ENCODE data around the gene LRRC27.

Gene LRRC27

DNA sequence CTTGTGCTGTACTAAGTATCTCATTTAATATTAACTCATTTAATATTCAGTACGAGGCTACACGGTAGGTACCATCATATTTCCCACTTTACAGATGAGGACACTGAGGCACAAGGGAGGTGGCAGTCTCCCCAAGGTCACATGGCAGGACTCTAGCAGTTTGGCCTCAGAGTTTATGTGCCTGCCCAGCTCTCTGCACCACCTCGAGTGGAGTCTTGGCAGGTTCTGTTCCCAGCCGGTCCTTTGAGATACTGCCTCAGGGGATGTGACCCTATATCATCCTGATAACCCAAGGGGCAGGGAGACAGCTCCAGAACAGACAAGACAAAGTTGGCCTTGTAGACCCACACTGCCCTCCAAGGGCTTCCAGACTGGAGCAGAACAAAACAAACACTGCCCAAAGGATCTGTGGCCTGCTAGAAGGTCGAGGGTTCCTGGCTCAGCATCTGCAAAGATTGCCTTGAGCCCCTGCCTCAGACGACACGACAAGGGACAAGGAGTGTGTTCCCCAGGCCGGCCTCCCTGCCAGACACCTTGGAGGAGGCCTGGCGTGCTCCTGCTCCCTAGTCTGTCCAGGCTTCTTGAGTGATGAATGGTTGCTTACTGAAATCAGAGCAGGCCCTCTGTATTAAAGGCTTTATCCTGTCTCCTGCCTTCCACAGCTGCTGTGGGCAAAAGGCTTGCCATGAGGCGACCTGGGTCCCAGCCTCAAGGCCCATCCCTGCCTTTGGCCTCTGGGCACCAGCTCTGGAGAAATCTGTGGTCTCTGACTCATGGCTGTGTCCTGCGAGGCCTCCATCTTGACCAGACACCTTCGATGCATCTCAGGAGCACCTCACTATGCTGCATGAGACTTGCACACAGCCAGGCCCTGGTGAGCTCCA, 61.1 kb downstream of the LRRC27 start:
- no peak for DNase-seq

DNA sequence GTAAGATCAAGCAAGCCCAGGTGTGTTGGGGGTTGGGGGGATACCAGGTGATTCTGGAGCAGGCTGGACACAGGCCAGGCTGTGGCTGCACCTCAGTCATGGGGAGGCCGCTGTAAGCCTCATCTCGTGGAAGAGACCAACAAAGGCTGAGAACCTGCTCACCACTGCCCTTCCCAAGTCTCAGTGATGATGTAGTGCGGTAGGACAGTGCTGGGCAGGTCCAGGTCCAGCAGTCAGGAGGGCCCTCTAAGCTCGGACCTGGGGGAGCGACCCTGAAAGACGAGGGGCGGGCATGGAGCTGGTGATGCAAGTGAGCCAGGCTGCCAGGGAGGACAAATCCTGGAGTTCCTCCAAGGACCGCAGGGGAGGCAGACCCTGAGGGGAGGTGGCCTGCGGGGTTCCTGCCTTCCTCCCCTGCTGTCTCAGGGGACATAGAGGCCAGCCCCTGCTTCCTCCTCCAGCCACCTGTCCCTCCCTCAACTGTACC, 61.7 kb downstream of the LRRC27 start:
- no peak for DNase-seq

GRCh38 chr10:132394201-132394811, 62.3 kb downstream of the LRRC27 start:
- no peak for DNase-seq

DNA sequence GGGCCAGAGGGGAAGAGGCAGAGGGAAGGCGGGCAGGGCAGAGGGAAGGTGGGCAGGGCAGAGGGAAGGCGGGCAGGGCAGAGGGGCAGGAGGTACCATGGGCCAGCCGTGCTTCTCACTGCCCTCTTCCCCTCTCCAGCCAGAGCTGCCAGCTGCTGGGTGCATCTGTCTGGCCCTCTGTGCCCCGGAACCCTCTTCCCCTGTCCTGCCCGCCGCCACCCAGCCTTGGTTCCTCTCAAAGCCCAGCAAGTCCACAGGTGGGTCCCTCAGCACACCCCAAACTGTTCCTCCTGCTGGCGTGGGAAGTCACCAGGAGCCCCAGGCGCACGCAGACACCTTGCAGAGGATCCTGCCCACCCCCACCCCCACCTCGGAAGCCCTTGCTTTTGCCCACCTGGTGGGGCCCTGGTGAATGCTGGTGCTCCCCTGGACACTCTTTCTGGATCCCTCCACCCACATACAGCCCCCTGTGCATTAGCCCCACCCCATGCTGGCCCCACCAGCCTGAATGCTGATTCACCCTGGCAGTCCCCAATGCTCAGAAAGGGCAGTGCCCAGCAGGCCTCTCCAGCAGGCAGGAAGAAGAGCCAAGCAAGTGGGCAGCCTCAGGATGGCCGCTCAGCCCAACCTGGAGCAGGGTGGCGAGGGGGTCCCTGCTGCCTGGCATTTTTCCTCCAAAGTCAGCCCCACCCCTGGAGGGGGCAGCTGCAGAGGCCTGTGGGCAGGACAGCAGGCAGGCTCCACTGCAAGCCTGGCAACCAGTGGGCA, 63.1 kb downstream of the LRRC27 start:
- DNase-seq: no peak

DNA sequence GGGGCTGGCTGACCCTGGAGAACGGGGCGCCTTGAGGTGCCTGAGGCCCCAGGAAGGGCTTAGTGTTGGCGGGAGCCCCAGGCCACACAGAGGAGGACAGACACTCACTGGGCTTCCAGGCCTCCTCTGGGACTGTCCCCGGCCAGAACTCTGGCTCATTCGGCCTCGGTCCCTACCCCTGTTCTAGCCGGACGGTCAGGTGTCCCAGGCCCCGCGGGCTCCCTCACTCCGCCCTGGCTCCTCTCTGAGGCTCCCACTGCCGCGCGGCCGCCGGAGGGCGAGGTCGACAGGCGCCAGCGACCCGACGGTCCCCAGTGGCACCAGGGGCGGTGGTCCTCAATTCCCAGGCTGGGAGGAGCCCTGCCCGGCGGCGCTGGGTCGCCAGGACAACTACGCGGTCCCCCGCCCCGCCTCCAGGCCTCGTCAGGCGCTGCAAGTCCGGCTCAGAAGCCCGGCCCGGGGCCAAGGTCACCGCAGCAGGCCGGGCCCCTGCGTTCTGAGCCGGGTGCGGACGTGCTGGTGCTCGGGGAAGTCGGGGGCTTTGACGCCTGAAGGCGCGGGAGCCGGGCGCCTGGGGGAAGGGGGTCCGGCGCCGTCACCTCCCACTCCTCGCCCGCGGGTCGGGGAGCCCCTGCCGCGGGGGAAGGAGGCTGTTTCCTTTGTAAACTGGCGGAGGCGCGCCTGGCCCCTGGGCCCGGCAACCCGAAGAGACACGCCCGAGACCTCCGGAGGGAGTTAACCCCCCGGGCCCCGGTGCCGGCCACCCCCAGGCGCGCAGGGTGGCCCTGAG, 63.9 kb downstream of the LRRC27 start:
- no peak for DNase-seq

DNA sequence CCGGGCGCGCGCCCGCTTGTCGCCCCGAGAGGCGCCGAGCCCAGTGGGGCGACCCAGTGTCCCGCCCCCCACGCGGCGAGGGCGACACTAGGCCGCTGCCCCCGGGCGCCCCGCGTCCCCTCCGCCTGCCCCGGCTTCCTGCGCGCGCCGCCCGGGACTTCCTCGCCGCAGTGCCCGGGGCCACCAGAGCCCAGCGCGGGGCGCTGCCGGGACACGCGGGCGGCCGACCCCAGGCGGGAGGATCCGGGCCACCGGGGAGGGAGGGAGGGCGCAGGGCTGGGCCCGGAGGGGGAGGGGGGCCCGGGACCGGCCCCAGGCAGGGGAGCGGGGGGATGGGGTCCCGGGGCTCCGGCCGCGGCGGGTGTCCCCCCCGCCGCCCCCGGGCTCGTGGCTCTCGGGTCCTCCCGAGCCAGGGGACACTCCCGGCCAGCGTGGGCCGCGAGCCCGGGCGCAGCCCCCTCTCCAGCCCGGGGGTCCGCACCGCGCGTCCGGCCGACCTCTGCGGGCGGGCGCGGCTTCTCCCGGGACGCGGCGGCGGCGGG, 64.6 kb downstream of the LRRC27 start:
- DNase-seq: no peak

- no peak for DNase-seq
These were observed 65.1 kb downstream of the LRRC27 start, which contains the start of gene PWWP2B for GRCh38 chr10:132397036-132397541. Gene PWWP2B, plus strand, starts transcription at chr10:132397200. Its CDS starts 27 bp downstream, at chr10:132397227.

DNA sequence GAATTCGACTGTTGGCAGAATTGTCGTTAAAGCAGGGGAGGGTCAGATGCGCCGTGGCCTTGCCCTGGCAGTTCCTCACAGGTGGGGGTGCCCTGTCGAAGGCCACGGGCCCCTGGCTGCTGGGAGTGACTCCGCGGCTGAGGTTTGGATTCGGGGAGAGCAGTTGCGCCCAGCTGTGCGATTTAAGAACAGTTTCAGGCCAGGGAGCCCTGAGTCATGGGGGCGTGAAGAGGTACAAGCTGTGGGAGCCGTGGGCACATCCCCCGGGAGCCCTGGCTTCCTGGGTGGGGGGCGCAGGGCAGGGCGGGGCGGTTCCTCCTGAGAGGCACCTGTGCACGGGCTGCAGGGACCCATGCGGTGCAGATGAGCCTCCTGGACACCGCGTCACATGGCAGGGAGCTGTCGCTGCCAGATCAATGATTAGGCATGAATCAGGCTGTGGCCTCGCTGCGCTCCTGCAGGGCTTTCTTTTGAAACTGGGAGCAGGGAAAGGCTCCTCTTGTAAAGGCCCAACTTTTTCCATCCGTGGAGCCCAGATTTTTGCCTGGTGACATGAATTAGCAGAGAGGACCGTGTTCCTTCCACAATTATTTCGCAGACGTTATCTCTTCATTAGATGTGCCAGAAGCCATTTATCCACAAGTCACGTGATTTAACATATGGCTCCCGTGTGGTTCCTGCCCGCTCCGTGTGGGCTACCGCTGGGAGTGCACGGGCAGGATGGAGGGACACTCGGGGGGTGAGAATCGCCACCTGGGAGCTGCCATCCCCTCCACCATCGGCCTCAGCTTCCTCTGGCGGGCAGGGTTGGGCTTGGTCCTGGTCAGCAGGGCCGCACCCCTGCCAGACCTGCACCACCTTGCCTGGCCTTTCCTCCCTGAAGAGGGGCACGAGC, 65.9 kb downstream of the LRRC27 start:
- no peak for DNase-seq

DNA sequence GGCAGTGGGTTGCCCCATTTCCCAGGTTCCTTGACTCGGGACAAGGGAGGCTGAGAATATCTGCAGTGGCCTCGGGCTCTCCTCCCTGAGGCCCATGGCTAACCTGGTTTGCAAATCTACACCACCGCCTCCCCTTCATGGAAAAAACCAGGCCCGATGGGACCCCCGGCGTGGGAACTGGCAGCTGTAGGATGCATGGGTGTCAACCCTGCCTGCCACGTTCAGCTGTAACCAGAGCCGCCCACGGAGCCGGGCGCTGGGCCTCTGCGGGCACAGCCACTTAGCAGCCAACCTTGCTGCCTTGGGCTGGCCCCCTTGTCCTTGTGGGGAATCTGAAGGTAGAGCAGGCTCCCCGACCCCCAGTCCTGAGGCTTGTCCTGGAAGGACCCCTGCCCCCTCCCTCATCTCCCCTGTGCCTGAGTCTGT, 66.6 kb downstream of the LRRC27 start:
- DNase-seq: no peak

- no peak for DNase-seq
These were observed 67.4 kb downstream of the LRRC27 start for GRCh38 chr10:132399117-132400035.

GRCh38 chr10:132400041-132400546, 68.1 kb downstream of the LRRC27 start:
- no peak for DNase-seq

DNA sequence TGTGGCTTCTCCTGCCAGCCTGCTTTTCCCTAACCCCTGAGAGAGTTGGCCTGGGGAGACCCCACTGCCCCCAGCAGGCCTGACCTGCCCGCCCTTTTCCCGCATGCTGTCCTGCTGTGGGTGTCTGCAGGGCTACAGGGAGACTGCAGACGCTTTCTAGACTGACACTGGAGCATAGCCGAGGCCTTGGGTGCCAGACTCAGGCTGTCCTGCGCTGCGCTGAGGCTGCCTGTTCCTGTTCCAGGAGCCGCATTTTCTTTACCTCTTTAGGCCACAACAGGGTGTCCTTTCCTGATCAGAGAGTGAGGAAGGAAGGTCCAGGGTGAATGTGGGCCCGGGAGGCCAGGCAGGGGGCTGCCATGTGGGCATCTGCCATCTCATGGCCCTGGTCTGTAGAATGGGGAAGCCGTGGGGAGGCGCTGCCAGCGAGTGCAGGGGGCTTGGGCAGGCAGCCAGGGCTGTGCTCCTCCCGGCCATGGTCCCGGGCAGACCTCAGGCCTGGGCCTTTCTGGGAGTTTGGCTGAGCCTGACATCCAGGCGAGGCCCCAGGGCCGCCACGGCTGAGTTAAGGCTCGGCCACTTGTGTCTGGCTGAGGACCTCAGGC, 68.7 kb downstream of the LRRC27 start:
- no peak for DNase-seq

GRCh38 chr10:132401401-132402118, 69.6 kb downstream of the LRRC27 start:
- DNase-seq: no peak

DNA sequence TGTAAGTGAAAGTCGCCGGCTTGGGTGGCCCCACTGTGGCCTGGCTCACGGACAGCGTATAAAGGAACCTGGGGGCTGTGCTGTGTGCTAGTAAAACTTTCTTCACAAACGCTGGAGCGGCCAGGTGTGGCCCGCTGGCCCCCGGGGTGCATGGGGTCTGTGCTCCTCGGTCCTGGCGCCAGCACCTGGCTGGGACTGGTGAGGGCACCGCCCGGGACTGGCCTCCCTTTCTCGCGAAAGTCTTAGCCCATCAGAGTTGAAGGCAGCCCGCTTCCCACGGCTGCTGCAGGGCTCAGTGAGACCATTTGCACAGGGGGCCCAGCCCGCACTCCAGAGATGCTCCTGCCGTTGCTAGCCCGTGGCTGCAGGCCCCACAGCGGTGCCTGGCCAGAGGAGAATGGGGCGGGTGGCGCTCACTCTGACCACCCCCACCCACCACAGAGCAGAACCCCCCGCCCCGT, 70.8 kb downstream of the LRRC27 start:
- DNase-seq: no peak

DNA sequence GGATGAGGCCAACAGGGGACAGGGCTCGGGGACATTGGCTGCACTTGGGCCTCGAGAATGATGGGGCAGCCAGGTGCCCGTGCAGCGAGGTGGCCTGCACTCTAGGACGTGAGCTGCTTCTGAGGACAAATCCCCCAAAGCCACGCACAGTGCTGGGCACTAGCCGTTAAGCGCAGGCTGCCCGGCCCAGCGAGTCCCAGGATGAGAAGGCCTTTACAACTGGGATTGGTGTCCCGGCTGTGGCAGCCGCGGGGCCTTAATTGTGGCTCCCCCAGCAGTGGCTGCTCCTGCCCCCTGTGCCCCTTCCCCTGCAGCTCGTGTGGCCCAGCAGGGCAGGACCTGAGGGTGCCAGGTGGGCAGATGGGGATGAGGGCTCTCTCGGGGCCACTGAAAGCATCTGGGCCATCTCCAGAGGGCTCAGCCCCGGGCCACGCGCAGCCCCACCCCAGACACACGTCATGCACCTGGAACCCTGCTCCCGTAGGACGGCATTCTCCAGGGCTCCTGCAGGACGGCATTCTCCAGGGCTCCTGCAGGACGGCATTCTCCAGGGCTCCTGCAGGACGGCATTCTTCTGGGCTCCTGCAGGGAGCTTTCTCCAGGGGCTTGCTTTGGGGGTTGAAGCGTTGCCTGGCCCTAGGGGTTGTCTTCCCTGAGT, 71.6 kb downstream of the LRRC27 start:
- no peak for DNase-seq

DNA sequence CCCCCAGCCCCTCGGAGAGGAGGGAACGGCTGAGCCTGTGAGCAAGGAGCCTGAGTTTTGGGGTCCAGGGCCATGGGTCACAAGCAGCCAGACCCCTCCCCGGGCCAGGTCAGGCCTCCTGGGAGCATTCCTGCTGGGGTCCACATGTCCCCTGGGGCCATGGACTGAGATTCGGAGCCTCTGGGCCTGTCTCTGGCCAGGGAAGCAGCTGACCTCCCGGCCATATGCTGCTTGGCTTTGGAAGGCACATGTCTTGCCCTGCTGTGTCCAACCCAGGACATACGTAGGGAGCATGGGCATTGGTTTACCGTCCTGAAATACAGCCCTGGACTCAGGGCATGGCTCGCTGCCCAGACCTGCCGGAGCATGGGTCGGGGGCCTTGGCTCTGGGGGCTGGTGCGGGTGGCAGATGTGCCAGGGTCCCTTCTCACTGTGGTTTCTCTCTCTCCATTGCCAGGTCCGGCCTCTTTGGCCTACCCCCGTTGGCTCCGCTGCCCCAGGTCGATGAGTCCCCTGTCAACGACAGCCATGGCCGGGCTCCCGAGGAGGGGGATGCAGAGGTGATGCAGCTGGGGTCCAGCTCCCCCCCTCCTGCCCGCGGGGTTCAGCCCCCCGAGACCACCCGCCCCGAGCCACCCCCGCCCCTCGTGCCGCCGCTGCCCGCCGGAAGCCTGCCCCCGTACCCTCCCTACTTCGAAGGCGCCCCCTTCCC, 72.3 kb downstream of the LRRC27 start:
- DNase-seq: no peak

DNA sequence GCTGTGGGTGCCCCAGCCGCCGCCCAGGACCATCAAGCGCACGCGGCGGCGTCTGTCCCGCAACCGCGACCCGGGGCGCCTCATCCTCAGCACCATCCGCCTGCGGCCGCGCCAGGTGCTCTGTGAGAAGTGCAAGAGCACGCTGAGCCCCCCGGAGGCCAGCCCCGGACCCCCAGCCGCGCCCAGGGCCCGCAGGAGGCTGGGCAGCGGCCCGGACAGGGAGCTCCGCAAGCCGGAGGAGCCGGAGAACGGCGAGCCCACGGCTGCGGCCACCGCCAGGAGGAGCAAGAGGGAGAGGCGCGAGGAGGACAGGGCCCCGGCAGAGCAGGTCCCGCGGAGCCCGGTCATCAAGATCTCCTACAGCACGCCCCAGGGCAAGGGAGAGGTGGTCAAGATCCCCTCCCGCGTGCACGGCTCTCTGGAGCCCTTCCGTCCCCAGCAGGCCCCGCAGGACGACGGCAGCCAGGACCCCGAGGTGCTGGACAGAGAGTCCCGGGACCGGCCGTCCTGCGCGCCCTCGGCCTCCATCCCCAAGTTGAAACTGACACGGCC, 73.0 kb downstream of the LRRC27 start:
- no peak for DNase-seq

Measured in SIG-M5 (cell line).